HG03025 (cell line): ENCODE data around the gene NBPF6.
"Not testable (repeated sequence)": the region's sequence is repeated elsewhere in the genome, so short reads cannot be mapped to it uniquely, and the experiment has no call there.

Experiments used
- ATAC-seq: cut with Tn5 transposase; IDR thresholded peaks from one replicate; pipeline ENCODE4 v1.9.1; 2021; ENCODE audit warnings: mild to moderate bottlenecking, moderate library complexity; ENCODE audit not compliant: unreplicated experiment, low FRiP score

The NBPF6 gene

DNA sequence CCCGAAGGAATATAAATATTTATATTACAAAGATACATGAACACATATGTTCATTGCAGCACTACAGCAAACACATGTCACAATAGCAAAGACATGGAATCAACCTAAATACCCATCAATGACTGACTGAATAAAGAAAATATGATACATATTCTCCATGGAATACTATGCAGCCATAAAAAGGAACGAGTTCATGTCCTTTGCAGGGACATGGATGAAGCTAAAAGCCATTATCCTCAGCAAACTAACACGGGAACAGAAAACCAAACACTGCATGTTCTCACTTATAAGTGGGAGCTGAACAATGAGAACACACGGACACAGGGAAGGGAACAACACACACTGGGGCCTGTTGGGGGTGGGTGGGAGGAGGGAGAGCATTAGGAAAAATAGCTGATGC is 46.7 kb downstream of the NBPF6 start:
- ATAC-seq, result not testable (repeated sequence)

DNA sequence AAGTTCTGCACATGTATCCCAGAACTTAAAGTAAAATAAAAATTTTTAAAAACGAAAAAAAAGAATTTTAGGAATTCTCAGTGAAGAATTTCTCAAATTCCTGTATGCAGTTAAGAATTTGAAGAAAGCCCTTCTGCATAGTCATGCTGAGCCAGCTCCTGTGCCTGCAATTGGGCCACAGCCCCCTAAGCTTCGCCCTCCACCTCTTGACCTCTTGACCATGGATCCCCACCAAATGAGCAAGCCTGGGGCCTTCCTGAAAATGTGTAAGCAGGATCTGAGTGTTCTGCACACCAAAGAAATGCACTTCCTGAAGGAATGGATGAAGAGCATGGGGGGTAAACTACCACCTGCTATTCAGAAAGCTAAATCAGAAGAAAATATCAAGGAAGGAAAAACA is 52.0 kb downstream of the NBPF6 start:
- no peak for ATAC-seq

DNA sequence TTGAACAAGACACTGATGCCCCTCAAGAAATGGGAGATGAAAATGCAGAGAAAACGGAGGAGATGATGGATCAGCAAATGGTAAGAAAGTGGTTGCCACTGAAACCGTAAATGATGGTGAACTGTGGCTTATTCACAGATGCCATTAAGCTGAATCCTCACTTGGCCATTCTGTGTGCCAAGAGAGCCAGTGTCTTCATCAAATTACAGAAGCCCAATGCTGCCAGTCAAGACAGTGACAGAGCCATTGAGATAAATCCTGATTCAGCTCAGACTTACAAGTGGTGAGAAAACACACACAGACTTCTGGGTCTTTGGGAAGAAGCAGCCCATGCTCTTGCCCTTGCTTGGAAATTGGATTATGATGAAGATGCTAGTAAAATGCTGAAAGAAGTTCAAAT is 52.5 kb downstream of the NBPF6 start:
- no peak for ATAC-seq

DNA sequence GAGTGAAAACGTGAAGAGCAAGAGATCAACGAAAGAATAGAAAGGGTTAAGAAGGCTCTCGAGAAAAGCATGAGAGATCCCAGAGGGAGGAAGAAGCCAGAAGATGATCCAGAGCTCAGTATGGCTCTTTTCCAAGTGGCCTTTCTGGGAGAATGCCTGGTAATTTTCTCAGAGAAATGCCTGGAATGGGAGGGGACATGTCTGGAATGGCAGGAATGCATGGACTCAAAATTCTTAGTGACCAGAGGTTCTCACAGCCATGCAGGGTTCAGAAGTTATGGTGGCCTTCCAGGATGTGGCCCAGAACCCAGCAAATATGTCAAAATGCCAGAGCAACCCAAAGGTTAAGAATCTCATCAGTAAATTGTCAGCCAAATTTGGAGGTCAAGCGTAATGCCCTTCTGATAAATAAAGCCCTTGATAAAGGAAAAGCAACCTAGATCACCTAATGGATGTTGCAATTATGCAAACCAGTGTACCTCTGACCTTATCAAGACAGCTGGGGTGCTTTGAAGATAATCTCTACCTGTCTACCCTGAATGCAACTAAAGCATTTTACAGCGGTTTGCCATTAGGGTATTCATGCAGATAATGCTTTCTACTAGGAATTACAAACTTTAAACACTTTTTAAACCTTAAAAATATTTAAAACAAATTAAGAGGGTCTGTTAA is 53.1 kb downstream of the NBPF6 start:
- no peak for ATAC-seq

DNA sequence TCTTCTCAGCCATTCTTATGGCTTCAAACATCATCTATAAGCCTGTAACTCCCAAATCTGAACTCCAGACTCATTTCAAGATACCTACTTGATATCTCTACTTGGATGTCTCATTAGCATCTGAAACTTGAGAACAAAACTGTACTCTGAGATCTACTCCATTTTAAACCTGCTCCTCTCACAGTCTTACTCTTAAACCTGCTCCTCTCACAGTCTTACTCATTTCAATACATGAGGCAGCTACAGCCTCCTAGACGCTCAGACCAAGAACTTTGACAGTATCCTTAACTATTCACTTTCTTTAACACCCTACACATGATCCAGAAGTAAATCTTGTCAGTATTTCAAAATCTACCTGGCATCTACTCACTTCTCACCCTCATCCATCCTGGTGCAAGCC is 54.3 kb downstream of the NBPF6 start:
- ATAC-seq, result peak; percentile 79

DNA sequence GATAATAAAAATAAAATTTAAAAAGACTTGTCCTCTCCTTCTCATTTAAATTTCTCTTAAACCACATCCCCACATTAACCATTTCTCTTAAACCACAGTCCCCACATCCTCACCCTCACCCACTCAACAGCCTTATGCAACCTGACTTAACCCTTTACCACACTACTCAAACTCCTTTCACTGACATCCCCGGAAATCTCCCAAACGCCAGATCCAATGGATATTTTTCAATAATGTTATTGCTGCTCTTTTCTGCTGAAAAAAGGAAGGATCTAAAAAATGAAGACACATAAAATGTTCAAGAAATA is 55.6 kb downstream of the NBPF6 start:
- ATAC-seq, result no peak

DNA sequence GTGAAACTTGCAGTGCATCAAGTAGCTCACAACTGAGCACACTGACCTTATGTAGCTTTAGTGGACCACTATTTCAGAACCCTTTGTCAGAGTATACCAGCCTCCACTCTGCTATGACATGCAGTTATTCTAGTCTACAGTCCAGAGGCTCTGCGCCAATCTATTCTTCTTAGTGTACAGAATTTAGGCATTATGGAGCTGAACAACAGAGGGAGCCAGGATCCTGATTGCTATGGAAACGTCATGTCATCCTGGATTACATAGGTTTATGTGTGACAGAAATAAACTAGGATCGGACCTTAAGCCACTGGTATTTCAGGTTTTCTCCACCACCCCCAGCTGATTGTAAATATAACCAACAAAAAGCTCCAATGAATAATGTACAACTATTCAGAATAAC is 61.6 kb downstream of the NBPF6 start:
- no peak for ATAC-seq

DNA sequence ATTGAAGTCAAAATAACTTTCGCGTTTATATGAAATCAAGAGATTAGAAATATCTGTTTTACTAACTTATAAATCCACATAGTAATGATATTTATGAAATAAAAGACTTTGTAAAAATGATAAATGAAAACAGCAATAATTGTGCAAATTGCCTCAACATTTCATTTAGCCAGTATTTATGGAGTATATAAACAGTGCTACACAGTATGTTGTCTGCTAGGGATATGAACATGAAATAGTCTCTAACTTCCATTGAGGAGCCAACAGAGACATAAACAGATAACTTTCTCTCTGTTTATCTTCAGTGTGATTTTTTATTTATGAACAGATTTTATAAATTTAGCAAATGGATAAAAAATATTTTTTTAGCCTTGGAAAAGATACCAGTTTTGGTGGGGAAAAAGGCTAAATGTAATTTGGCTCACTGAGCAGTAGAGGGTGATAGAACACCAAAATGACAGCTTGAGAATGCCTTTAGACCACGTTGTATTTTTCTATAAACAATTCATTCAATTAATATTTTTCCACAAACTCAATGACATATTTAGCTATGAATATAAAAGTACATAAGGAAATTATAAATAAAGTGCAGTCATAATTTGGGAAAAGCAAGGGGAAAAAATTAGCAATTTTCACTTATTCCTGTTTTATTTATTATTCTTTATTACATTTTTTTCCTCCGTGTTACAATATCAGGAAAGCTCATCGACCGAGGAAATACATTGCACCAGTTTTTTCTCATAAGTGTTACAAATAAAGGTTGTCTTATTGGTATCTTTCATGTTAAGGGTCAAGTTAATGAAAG is 62.3 kb downstream of the NBPF6 start:
- ATAC-seq, result no peak

DNA sequence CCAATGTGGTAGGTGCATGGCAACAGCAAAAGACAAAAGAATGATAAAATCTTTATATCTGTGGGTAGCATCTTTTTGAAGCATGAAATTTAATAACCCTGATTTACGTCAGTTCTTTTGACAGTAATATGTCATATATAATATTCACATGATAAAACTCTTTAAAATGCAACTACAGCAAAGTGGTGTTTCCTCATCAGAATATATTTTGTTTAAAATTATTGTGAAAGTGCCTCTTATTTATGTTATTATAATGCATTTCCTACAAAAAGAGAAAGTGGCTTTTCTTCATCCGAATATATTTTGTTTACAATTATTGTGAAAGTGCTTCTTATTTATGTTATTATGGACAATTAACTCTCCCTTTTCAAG is 62.9 kb downstream of the NBPF6 start:
- no peak for ATAC-seq

DNA sequence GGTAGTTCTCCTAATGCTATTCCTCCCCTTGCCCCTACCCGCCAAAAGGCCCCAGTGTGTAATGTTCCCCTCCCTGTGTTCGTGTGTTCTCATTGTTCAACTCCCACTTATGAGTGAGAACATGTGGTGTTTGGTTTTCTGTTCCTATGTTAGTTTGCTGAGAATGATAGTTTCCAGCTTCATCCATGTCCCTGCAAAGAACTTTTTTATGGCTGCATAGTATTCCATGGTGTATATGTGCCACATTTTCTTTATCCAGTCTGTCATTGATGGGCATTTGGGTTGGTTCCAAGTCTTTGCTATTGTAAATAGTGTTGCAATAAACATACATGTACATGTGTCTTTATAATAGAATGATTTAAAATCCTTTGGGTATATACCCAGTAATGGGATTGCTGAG is 63.8 kb downstream of the NBPF6 start:
- not testable (repeated sequence) for ATAC-seq

DNA sequence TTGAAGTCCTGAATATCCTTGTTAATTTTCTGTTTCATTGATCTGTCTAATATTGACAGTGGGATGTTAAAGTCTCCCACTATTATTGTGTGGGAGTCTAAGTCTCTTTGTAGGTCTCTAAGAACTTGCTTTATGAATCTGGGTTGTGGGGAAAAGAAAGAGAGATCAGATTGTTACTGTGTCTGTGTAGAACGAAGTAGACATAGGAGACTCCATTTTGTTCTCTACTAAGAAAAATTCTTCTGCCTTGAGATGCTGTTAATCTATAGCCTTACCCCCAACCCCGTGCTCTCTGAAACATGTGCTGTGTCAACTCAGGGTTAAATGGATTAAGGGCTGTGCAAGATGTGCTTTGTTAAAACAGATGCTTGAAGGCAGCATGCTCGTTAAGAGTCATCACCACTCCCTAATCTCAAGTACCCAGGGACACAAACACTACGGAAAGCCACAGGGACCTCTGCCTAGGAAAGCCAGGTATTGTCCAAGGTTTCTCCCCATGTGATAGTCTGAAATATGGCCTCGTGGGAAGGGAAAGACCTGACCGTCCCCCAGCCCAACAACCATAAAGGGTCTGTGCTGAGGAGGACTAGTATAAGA is 67.3 kb downstream of the NBPF6 start:
- not testable (repeated sequence) for ATAC-seq
